Activated CD8-positive, alpha-beta memory T cell treated with anti-CD3 and anti-CD28 coated beads, Interleukin-2, amount 50 U/mL, for 1 hour (primary cell): ENCODE measurements around the gene WDR74.
A peak's percentile ranks its signal among the peaks of the same experiment; 100 is the strongest.
"Not testable (repeated sequence)": the region's sequence is repeated elsewhere in the genome, so short reads cannot be mapped to it uniquely, and the experiment has no call there.

Experiments
- DNase-seq: peaks from one replicate; pipeline ENCODE4 v3.0.0-alpha.2; 2020; ENCODE audit errors: extremely low read depth

WDR74 gene

GRCh38 chr11:62860835-62861563 is 21.6 kb upstream of the WDR74 start:
- DNase-seq: no peak

GRCh38 chr11:62859281-62859703 is 19.9 kb upstream of the WDR74 start:
- DNase-seq: not testable (repeated sequence)

GRCh38 chr11:62858201-62858600 is 18.8 kb upstream of the WDR74 start:
- no peak for DNase-seq

- DNase-seq: no peak
Observed at GRCh38 chr11:62857541-62857982, 18.2 kb upstream of the WDR74 start.

GRCh38 chr11:62856333-62856895 is 17.0 kb upstream of the WDR74 start:
- no peak for DNase-seq

GRCh38 chr11:62855571-62856332 is 16.4 kb upstream of the WDR74 start:
- peak; percentile 92 for DNase-seq

- DNase-seq: no peak
Observed at GRCh38 chr11:62854825-62855570, 15.6 kb upstream of the WDR74 start.

GRCh38 chr11:62854013-62854824 is 14.8 kb upstream of the WDR74 start:
- DNase-seq: no peak

- DNase-seq: no peak
Observed at GRCh38 chr11:62853279-62853965, 14.0 kb upstream of the WDR74 start.

GRCh38 chr11:62852523-62853188 is 13.3 kb upstream of the WDR74 start:
- DNase-seq: no peak

GRCh38 chr11:62851807-62852522 is 12.6 kb upstream of the WDR74 start:
- DNase-seq: no peak

- DNase-seq: no peak
Observed at GRCh38 chr11:62850911-62851806, 11.8 kb upstream of the WDR74 start.

GRCh38 chr11:62847767-62848314 is 8.5 kb upstream of the WDR74 start:
- DNase-seq: no peak

GRCh38 chr11:62846177-62846576 is 6.8 kb upstream of the WDR74 start:
- no peak for DNase-seq

GRCh38 chr11:62844154-62844553 is 4.8 kb upstream of the WDR74 start:
- no peak for DNase-seq

- no peak for DNase-seq
Observed at GRCh38 chr11:62843466-62843865, 4.1 kb upstream of the WDR74 start.

- not testable (repeated sequence) for DNase-seq
Observed at GRCh38 chr11:62842891-62843290, 3.5 kb upstream of the WDR74 start.

GRCh38 chr11:62842171-62842741 is 2.9 kb upstream of the WDR74 start:
- DNase-seq: no peak
